ENCODE results near the gene SMURF2.
"Not testable (repeated sequence)": the region's sequence is repeated elsewhere in the genome, so short reads cannot be mapped to it uniquely, and the experiment has no call there.

Gene SMURF2

DNA sequence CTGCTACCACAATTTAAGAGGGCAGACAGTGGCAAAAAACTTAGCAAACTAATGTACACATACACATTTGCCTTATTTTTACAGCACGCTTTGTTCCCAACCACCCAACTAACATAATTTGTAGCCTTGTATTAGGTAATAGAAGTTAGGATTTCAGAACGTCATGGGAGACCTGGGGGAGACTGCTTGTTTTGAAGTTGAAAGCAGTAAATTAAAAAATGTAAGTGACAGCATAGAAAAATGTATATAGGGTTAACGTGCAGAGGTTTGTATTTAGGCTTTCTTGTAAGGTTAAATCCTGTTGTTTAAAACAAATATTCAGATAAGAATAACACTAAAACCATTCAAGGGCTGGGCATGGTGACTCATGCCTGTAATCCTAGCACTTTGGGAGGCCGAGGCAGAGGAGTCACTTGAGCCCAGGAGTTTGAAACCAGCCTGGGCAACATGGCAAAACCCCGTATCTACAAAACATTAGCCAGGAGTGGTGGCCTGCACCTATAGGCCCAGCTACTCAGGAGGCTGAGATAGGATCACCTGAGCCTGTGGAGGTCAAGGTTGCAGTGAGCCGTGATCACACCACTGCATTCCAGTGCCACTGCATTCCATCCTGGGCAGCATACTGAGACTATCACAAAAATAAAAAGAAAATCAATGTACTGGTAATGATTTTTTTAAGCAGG, 2.3 kb upstream of the SMURF2 start:
- not testable (repeated sequence) for DNase-seq (ENCODE audit: low read depth)

DNA sequence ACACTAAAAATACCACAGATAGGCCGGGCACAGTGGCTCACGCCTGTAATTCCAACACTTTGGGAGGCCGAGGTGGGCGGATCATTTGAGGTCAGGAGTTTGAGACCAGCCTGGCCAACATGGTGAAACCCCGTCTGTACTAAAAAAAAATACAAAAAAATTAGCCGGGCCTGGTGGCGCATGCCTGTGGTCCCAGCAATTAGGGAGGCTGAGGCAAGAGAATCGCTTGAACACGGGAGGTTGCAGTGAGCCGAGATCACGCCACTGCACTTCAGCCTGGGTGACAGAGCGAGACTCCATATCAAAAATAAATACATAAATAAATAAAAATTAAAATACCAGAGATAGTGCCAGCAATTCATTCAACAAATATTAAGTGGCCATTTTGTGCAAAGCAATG, 1.7 kb upstream of the SMURF2 start:
- not testable (repeated sequence) for DNase-seq (ENCODE audit: low read depth)

DNA sequence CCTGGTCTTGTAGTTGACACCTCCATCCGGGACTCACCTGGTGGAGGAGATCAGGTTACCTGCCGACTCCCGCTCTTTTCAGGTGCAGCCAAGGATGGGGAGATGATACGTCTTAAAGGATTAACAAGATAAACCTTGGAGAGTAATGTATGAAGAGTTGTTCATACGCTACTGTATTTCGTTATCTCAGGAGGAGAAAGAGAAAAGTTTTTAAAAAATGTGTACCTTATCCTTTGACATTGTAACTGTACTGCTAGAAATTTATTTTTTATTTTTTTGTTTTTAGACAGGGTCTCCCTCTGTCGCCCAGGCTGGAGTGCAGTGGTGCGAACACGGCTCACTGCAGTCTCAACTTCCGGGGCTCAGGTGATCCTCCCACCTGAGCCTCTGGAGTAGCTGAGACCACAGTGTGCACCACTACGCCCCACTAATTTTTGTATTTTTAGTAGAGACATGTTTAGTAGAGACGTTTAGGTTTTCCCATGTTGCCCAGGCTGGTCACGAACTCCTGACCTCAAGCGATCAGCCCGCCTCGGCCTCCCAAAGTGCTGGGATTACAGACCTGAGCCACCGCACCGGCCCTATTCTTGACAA, 764 bp upstream of the SMURF2 start:
- no peak for DNase-seq (ENCODE audit: low read depth)

DNA sequence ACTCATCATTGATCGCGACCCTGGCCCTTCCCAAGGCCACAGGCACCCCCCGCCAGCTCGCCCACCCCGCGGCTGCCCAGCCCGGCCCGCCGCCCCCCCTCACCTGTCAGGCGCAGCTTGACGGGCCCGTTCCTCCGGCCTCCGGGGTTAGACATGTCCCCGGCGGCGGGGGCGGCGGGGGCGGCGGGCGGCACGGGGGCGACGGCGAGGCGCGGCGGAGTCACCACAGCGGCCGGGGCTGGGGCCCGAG, 456 bp downstream of the SMURF2 start:
- no peak for DNase-seq (ENCODE audit: low read depth)

GRCh38 chr17:64660978-64661725, 955 bp downstream of the SMURF2 start:
- DNase-seq (ENCODE audit: low read depth) = not testable (repeated sequence)

- not testable (repeated sequence) for DNase-seq (ENCODE audit: low read depth)
These were observed 1.7 kb downstream of the SMURF2 start for GRCh38 chr17:64660195-64660977.

DNA sequence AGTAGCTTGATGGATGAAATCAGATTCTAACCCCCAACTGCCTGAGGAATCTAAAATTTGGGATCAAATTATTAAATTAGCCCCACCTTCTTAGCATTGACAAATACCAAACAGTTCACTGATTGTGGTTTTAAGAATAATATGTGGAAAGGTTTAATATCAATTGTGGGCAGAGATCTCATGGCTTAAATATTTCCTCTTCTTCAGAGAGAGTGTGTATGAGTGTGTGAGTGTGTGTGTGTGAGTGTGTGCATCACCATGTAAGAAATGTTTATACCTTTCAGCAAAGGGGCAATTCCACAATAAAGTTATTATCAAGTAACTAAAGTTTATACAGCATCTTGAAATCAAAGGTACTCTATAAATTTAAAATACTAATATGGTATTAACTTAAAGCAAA, 3.2 kb downstream of the SMURF2 start:
- DNase-seq (ENCODE audit: low read depth) = no peak

- no peak for DNase-seq (ENCODE audit: low read depth)
These were observed 4.4 kb downstream of the SMURF2 start for GRCh38 chr17:64657610-64658125.

- DNase-seq (ENCODE audit: low read depth) = no peak
These were observed 6.4 kb downstream of the SMURF2 start for GRCh38 chr17:64655704-64656103.

GRCh38 chr17:64653985-64654355, 8.1 kb downstream of the SMURF2 start:
- DNase-seq (ENCODE audit: low read depth) = no peak

GRCh38 chr17:64653325-64653984, 8.7 kb downstream of the SMURF2 start:
- DNase-seq (ENCODE audit: low read depth) = no peak

DNA sequence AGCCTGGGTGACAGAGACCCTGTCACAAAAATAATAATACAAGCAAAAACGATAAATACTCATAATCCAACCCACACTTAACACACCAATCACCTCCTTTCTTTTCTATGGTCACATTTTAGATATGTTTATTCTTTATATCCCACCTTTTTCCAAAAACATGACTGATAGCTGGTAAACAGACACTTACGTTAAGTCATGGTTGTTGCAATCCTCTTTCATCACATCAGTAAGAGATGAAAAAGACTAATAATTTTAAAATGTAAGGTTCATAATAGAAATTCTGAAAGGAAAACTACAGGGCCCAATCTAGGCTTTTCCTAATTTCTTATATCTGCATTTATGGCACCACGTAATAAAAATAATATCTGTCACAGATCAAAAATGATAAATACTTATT, 10.2 kb downstream of the SMURF2 start:
- no peak for DNase-seq (ENCODE audit: low read depth)

GRCh38 chr17:64648234-64648633, 13.9 kb downstream of the SMURF2 start:
- DNase-seq (ENCODE audit: low read depth) = no peak

- no peak for DNase-seq (ENCODE audit: low read depth)
These were observed 14.3 kb downstream of the SMURF2 start for GRCh38 chr17:64647817-64648216.

- DNase-seq (ENCODE audit: low read depth) = no peak
These were observed 22.6 kb downstream of the SMURF2 start for GRCh38 chr17:64639516-64639915.

DNA sequence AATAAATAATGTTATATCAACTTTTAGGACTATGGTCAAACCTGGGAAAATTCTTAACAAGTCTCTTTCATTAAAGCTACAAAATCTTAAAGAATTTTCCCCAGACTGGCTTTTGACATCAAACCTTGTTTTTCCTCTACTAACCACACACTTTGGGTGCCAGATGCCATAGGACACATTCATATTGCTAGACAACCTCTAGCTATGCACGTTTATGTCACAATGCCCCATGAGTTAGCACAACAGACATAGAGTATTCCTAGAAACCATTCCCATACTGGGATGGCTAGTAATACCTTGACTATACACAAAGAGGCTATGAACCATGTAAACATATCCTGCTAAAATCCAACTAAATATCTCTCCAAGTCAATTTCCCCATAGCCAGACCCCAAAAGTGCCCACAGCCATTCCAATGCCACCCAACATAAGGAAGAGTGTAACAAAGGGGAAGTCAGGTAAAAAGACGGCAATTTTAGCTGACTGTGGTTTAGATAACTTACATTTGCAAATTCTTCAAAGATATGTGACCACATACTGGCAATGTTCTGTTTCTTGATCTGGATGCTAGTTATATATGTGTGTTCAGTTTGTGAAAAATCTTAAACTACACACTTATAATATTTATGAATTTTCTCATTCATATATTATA, 23.4 kb downstream of the SMURF2 start:
- no peak for DNase-seq (ENCODE audit: low read depth)

DNA sequence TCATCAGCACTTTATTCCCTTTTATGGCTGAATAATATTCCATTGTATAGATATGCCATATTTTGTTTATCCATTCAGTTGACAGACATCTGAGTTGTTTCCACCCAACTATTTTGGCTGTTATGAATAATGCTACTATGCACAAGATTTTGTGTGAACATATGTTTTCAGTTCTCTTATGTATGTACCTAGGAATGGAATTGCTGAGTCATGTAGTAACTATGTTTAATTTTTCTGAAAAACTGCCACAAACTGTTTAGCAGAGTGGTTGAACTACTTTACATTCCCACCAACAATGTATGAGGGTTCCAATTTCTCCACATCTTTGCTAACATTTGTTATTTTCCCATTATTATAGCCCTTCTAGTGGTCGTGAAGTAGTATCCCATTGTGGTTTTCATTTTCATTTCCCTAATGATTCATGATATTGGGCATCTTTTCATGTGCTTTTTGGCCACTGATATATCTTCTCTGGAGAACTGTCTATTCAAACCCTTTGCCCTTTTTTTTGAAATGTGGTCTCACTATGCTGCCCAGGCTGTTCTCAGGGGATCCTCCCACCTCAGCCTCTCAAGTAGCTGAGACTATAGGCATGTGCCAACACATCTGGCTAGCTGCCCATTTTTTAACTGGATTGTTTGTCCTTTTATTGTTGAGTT, 26.3 kb downstream of the SMURF2 start:
- DNase-seq (ENCODE audit: low read depth) = no peak

DNA sequence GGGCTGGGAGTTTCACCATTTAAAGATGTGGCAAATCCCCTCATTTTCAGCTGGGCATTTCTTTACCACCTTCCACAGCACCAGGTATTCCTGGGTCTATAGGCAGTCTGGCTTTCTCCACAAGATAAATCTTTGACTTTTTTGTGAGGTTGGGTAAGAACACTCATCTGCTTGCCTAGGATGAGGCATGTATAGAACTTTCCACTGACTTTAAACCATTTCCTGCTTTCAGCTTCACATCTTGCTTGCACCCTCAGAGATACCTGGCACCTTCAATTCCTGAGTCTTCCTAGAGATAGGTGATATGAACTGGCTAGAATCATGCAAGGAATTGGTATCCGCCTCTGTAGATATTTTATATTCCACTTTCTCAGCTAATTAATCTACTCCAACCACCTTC, 27.9 kb downstream of the SMURF2 start:
- no peak for DNase-seq (ENCODE audit: low read depth)

- no peak for DNase-seq (ENCODE audit: low read depth)
These were observed 29.5 kb downstream of the SMURF2 start for GRCh38 chr17:64632606-64633005.

DNA sequence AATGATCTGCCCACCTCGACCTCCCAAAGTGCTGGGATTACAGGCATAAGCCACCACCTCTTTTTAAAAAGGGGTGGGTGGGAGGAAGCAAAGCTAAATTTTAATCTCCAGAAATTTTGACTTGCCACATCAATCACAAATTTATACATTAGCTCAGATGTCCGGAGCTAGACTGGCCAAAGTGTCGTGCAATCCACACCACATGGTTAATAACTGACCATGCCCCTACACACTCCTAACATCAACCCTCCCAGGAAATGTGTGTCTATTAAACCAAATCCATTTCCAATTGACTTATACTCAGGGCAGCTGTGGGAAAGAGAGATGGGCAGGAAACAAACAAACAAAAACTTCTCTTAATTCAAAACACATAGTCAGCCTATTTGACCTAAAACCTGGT, 29.9 kb downstream of the SMURF2 start:
- no peak for DNase-seq (ENCODE audit: low read depth)

Measured in stimulated activated CD8-positive, alpha-beta memory T cell treated with anti-CD3 and anti-CD28 coated beads, Interleukin-4, amount 100 ng/mL, for 24 hours (primary cell).